ENCODE measurements around the gene KLF1.

The KLF1 gene

GRCh38 chr19:12865746-12866415, 21.1 kb downstream of the KLF1 start (continued):
- TF ChIP-seq, protein P1, sequence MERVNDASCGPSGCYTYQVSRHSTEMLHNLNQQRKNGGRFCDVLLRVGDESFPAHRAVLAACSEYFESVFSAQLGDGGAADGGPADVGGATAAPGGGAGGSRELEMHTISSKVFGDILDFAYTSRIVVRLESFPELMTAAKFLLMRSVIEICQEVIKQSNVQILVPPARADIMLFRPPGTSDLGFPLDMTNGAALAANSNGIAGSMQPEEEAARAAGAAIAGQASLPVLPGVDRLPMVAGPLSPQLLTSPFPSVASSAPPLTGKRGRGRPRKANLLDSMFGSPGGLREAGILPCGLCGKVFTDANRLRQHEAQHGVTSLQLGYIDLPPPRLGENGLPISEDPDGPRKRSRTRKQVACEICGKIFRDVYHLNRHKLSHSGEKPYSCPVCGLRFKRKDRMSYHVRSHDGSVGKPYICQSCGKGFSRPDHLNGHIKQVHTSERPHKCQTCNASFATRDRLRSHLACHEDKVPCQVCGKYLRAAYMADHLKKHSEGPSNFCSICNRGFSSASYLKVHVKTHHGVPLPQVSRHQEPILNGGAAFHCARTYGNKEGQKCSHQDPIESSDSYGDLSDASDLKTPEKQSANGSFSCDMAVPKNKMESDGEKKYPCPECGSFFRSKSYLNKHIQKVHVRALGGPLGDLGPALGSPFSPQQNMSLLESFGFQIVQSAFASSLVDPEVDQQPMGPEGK (CRISPR knock-in tag; IDR thresholded peaks at IDR 0.05; ENCODE audit: borderline replicate concordance) = no peak
- TF ChIP-seq ZNF565 (CRISPR knock-in tag; conservative IDR thresholded peaks at IDR 0.05; ENCODE audit: low read depth) (no peak), ZFP3 (CRISPR knock-in tag; IDR thresholded peaks at IDR 0.05) (no peak), RARB (CRISPR knock-in tag; IDR thresholded peaks at IDR 0.05) (no peak)

- ATAC-seq = no peak
- no peak for TF ChIP-seq PPARA (CRISPR knock-in tag; IDR thresholded peaks at IDR 0.05; ENCODE audit: borderline replicate concordance)
- TF ChIP-seq, protein P2, sequence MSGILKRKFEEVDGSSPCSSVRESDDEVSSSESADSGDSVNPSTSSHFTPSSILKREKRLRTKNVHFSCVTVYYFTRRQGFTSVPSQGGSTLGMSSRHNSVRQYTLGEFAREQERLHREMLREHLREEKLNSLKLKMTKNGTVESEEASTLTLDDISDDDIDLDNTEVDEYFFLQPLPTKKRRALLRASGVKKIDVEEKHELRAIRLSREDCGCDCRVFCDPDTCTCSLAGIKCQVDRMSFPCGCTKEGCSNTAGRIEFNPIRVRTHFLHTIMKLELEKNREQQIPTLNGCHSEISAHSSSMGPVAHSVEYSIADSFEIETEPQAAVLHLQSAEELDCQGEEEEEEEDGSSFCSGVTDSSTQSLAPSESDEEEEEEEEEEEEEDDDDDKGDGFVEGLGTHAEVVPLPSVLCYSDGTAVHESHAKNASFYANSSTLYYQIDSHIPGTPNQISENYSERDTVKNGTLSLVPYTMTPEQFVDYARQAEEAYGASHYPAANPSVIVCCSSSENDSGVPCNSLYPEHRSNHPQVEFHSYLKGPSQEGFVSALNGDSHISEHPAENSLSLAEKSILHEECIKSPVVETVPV (CRISPR knock-in tag; IDR thresholded peaks at IDR 0.05) = no peak
- TF ChIP-seq TOX (CRISPR knock-in tag; IDR thresholded peaks at IDR 0.05; ENCODE audit: borderline replicate concordance) = no peak
- TF ChIP-seq OSR1 (CRISPR knock-in tag; IDR thresholded peaks at IDR 0.05) = no peak
- TF ChIP-seq ESRRG (CRISPR knock-in tag; IDR thresholded peaks at IDR 0.05) = no peak
- TF ChIP-seq TSHZ2 (CRISPR knock-in tag; IDR thresholded peaks at IDR 0.05) = no peak
- TF ChIP-seq BACH2 (CRISPR knock-in tag; IDR thresholded peaks at IDR 0.05; ENCODE audit: borderline replicate concordance) = no peak
- no peak for TF ChIP-seq CSDC2 (CRISPR knock-in tag; IDR thresholded peaks at IDR 0.05)
Observed at GRCh38 chr19:12864721-12865715, 22.0 kb downstream of the KLF1 start.

- no peak for TF ChIP-seq ARNTL (CRISPR knock-in tag; IDR thresholded peaks at IDR 0.05; ENCODE audit: borderline replicate concordance, low read depth)
- no peak for TF ChIP-seq ESRRG (CRISPR knock-in tag; IDR thresholded peaks at IDR 0.05)
- TF ChIP-seq, protein P3, sequence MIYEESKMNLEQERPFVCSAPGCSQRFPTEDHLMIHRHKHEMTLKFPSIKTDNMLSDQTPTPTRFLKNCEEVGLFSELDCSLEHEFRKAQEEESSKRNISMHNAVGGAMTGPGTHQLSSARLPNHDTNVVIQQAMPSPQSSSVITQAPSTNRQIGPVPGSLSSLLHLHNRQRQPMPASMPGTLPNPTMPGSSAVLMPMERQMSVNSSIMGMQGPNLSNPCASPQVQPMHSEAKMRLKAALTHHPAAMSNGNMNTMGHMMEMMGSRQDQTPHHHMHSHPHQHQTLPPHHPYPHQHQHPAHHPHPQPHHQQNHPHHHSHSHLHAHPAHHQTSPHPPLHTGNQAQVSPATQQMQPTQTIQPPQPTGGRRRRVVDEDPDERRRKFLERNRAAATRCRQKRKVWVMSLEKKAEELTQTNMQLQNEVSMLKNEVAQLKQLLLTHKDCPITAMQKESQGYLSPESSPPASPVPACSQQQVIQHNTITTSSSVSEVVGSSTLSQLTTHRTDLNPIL (CRISPR knock-in tag; IDR thresholded peaks at IDR 0.05; ENCODE audit: low read depth) = no peak
- TF ChIP-seq ZFP3 (CRISPR knock-in tag; IDR thresholded peaks at IDR 0.05) = no peak
- TF ChIP-seq POU6F1 (CRISPR knock-in tag; IDR thresholded peaks at IDR 0.05; ENCODE audit: borderline replicate concordance, low read depth) = no peak
- TF ChIP-seq ZNF70 (CRISPR knock-in tag; IDR thresholded peaks at IDR 0.05) = no peak
- no peak for ATAC-seq
Observed at GRCh38 chr19:12864143-12864542, 22.9 kb downstream of the KLF1 start.

- ATAC-seq = no peak
- TF ChIP-seq GLIS3 (CRISPR knock-in tag; IDR thresholded peaks at IDR 0.05) = no peak
- TF ChIP-seq ESRRG (CRISPR knock-in tag; IDR thresholded peaks at IDR 0.05) = no peak
- TF ChIP-seq, protein P2 (CRISPR knock-in tag; IDR thresholded peaks at IDR 0.05) = no peak
- no peak for TF ChIP-seq ZFP3 (CRISPR knock-in tag; IDR thresholded peaks at IDR 0.05)
- TF ChIP-seq ISL1 (CRISPR knock-in tag; IDR thresholded peaks at IDR 0.05) = no peak
- TF ChIP-seq ZC3H10 (CRISPR knock-in tag; IDR thresholded peaks at IDR 0.05) = no peak
- no peak for TF ChIP-seq ZFP30 (CRISPR knock-in tag; IDR thresholded peaks at IDR 0.05)
- no peak for TF ChIP-seq RARB (CRISPR knock-in tag; IDR thresholded peaks at IDR 0.05)
- TF ChIP-seq PPARA (CRISPR knock-in tag; IDR thresholded peaks at IDR 0.05; ENCODE audit: borderline replicate concordance) = no peak
- TF ChIP-seq ZNF70 (CRISPR knock-in tag; IDR thresholded peaks at IDR 0.05) = no peak
- TF ChIP-seq, protein P3 (CRISPR knock-in tag; IDR thresholded peaks at IDR 0.05; ENCODE audit: low read depth) = no peak
Observed at GRCh38 chr19:12859546-12859945, 27.5 kb downstream of the KLF1 start.
